Urothelium cell line (cell line): ENCODE results near the gene TMEM187.
A peak's percentile ranks its signal among the peaks of the same experiment; 100 is the strongest.

ENCODE experiments used
- DNase-seq: peaks from one replicate; pipeline ENCODE4 v3.0.0; 2011; ENCODE audit warnings: low spot score, mixed read lengths
- FAIRE-seq: peaks from 2 replicates; lab custom pipeline; 2011; peaks lifted over from hg19 to GRCh38; lab: Jason Lieb, UNC

The TMEM187 gene

GRCh38 chrX:153953342-153953830, 19.2 kb upstream of the TMEM187 start:
- peak; percentile 72 for DNase-seq
- no peak for FAIRE-seq

GRCh38 chrX:153953892-153954557, 18.5 kb upstream of the TMEM187 start:
- FAIRE-seq (no peak), DNase-seq (no peak)

GRCh38 chrX:153954558-153955227, 17.9 kb upstream of the TMEM187 start:
- DNase-seq (no peak), FAIRE-seq (no peak)

- DNase-seq (no peak), FAIRE-seq (no peak)
Observed at GRCh38 chrX:153955228-153955732, 17.3 kb upstream of the TMEM187 start.

- FAIRE-seq, result no peak
- no peak for DNase-seq
Observed at GRCh38 chrX:153956044-153956907, 16.3 kb upstream of the TMEM187 start.

GRCh38 chrX:153957224-153957623, 15.3 kb upstream of the TMEM187 start:
- FAIRE-seq (no peak), DNase-seq (no peak)

GRCh38 chrX:153958605-153959004, 13.9 kb upstream of the TMEM187 start:
- FAIRE-seq, result no peak
- DNase-seq, result no peak

- no peak for FAIRE-seq
Observed at GRCh38 chrX:153959649-153960048, 12.9 kb upstream of the TMEM187 start.

GRCh38 chrX:153960077-153960476, 12.5 kb upstream of the TMEM187 start:
- FAIRE-seq, result no peak

More at GRCh38 chrX:153959649-153960048, 12.9 kb upstream of the TMEM187 start:
- DNase-seq, result no peak

GRCh38 chrX:153960786-153961185, 11.8 kb upstream of the TMEM187 start:
- DNase-seq, result no peak
- no peak for FAIRE-seq

More at GRCh38 chrX:153960077-153960476, 12.5 kb upstream of the TMEM187 start:
- DNase-seq, result no peak

GRCh38 chrX:153961292-153961691, 11.3 kb upstream of the TMEM187 start:
- DNase-seq (no peak), FAIRE-seq (no peak)

- no peak for FAIRE-seq
Observed at GRCh38 chrX:153963546-153963945, 9.0 kb upstream of the TMEM187 start.

GRCh38 chrX:153964105-153964504, 8.4 kb upstream of the TMEM187 start:
- DNase-seq (no peak), FAIRE-seq (no peak)

More at GRCh38 chrX:153963546-153963945, 9.0 kb upstream of the TMEM187 start:
- no peak for DNase-seq

GRCh38 chrX:153965406-153965805, 7.1 kb upstream of the TMEM187 start:
- FAIRE-seq (no peak), DNase-seq (no peak)

GRCh38 chrX:153966283-153966688, 6.3 kb upstream of the TMEM187 start:
- FAIRE-seq, result no peak
- DNase-seq, result no peak

GRCh38 chrX:153966841-153967535, 5.6 kb upstream of the TMEM187 start:
- no peak for DNase-seq
- no peak for FAIRE-seq

- no peak for FAIRE-seq
- DNase-seq, result no peak
Observed at GRCh38 chrX:153967536-153968224, 4.9 kb upstream of the TMEM187 start.

GRCh38 chrX:153968255-153968654, 4.3 kb upstream of the TMEM187 start:
- no peak for DNase-seq
- no peak for FAIRE-seq

- no peak for DNase-seq
- no peak for FAIRE-seq
Observed at GRCh38 chrX:153968754-153969124, 3.8 kb upstream of the TMEM187 start.
